ENCODE measurements around the gene DHRSX.

DNA sequence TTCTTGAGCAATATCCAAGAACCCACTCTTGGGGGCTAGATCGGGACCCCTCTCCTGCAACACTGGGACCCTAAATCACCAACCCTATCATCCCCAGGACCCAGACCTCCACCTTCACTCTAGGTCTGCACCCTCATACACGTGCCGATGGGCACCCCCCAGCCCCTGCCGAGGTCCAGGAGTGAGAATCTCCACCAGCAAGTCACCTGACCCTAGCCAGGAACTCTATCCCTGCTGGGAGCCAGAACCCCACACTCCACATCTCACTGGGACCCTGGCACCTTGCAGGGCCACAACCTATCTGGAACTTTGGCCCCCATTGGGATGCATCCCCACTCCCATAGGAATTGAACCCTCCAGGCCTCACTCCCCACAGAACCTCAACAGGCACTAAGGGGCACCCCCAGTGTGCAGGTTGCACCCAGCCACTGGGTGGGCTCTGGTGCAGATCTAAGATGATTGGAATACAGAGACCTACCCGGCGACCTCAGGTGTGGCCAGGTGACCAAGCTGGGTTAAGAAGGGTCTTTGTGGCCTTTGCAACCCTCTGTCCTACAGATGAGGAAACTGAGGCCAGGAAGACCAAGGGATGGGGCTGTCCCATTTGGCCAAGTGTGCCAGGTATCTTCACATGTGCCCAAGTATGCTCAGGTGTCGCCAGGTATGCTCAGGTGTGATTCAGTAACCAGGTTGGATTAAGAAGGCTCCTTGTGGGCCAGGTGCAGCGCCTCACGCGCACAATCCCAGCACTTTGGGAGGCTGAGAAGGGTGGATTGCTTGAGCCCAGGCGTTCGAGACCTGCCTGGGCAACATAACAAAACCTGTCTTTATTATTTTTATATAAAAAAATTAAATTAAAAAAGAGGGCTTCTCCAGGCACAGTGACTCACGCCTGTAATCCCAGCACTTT is 3.1 kb upstream of the DHRSX start:
- TF ChIP-seq, protein P1, sequence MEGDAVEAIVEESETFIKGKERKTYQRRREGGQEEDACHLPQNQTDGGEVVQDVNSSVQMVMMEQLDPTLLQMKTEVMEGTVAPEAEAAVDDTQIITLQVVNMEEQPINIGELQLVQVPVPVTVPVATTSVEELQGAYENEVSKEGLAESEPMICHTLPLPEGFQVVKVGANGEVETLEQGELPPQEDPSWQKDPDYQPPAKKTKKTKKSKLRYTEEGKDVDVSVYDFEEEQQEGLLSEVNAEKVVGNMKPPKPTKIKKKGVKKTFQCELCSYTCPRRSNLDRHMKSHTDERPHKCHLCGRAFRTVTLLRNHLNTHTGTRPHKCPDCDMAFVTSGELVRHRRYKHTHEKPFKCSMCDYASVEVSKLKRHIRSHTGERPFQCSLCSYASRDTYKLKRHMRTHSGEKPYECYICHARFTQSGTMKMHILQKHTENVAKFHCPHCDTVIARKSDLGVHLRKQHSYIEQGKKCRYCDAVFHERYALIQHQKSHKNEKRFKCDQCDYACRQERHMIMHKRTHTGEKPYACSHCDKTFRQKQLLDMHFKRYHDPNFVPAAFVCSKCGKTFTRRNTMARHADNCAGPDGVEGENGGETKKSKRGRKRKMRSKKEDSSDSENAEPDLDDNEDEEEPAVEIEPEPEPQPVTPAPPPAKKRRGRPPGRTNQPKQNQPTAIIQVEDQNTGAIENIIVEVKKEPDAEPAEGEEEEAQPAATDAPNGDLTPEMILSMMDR (IDR thresholded peaks at IDR 0.05): no peak
- no peak for TF ChIP-seq POLR2A (IDR thresholded peaks at IDR 0.05)
